Uterus (tissue), 2 donors: ENCODE data around the gene MACO1.

Experiments
- POLR2A ChIP-seq, 2 donors: fragments of 450-650 bp; IDR thresholded peaks; one replicate each; pipeline ENCODE4 v1.6.1; 2016; ENCODE audit warnings: antibody characterized with exemption in 2 of 2, mild to moderate bottlenecking in 1 of 2, moderate library complexity in 1 of 2
- TF ChIP-seq, protein P1 (sequence below), 4 experiments: fragments of 200-600 bp in 2 of 4; fragments of 450-650 bp in 2 of 4; sonication (generic) in 2 of 4; IDR thresholded peaks; one replicate each; pipeline ENCODE4 v1.5.1; 2016 to 2019; ENCODE audit warnings: antibody characterized with exemption in 4 of 4, mild to moderate bottlenecking in 2 of 4, moderate library complexity in 1 of 4

DNA sequence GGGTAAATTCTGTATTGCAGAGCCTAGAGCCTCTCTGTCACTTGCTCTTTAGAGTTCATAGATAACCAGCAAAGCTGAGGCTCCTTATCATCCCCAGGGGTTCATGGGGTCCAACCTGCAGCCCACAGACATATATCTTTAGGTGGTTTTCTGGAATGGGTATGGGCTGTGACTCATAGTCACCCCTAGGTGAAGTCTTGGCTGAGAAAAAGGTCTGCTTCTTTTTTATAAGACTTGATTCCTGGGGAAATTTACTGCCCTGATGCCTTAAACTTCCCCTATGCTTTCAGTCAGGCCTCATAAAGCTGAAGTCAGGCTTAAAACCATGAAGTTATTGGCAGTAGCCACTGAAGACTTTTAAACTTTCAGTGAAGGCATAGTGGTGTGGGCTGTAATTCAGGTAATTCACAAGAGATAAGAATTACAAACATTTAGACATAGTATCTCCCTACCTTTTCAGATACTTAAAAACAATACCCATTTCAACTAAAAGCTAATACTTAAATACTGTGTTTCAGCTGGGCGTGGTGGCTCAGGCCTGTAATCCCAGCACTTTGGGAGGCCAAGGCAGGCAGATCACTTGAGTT lies 46.8 kb downstream of the MACO1 start:
- TF ChIP-seq, protein P1, sequence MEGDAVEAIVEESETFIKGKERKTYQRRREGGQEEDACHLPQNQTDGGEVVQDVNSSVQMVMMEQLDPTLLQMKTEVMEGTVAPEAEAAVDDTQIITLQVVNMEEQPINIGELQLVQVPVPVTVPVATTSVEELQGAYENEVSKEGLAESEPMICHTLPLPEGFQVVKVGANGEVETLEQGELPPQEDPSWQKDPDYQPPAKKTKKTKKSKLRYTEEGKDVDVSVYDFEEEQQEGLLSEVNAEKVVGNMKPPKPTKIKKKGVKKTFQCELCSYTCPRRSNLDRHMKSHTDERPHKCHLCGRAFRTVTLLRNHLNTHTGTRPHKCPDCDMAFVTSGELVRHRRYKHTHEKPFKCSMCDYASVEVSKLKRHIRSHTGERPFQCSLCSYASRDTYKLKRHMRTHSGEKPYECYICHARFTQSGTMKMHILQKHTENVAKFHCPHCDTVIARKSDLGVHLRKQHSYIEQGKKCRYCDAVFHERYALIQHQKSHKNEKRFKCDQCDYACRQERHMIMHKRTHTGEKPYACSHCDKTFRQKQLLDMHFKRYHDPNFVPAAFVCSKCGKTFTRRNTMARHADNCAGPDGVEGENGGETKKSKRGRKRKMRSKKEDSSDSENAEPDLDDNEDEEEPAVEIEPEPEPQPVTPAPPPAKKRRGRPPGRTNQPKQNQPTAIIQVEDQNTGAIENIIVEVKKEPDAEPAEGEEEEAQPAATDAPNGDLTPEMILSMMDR (IDR thresholded peaks at IDR 0.05): no peak
- TF ChIP-seq POLR2A (IDR thresholded peaks at IDR 0.05): no peak
